22Rv1 (cell line): ENCODE data around the gene RPA1.

ENCODE experiments used
- CTCF ChIP-seq: fragments of 450-650 bp; IDR thresholded peaks from 2 replicates; pipeline ENCODE4 v1.5.1; 2017; ENCODE audit warnings: mild to moderate bottlenecking
- ZFX ChIP-seq: fragments of 450-650 bp; IDR thresholded peaks from 2 replicates; pipeline ENCODE4 v1.6.1; 2017; ENCODE audit warnings: antibody characterized with exemption, borderline replicate concordance

- TF ChIP-seq CTCF (no peak), ZFX (no peak)
Observed at GRCh38 chr17:1878419-1879121, 48.8 kb downstream of the RPA1 start.
